GM15510 (cell line): ENCODE results near the gene VANGL2.

Experiments
- POLR2A ChIP-seq: IDR thresholded peaks from 3 replicates; pipeline ENCODE4 v1.6.1; 2011; ENCODE audit warnings: borderline replicate concordance; ENCODE audit not compliant: insufficient read length; ENCODE audit errors: extremely low read depth

The VANGL2 gene

DNA sequence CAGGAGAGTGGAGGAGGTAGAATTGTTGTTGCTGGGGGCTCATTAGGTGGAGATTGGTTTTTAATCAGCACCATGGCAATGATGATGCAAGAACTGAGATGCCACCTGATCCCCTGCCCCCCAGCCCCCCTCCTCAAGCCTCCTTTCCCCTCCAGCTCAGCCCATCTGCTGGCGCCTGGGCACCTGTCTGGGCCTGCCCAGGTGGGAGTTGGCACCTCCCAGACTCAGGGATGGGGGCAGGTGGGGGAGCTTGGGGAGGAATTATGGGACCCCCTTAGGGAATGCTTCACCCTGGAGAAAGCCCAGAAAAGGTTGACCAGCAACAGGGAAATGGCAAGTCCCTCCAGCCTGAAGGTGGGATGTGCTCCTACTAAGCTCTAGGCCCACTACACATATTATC, 35.0 kb upstream of the VANGL2 start:
- TF ChIP-seq POLR2A, result no peak

DNA sequence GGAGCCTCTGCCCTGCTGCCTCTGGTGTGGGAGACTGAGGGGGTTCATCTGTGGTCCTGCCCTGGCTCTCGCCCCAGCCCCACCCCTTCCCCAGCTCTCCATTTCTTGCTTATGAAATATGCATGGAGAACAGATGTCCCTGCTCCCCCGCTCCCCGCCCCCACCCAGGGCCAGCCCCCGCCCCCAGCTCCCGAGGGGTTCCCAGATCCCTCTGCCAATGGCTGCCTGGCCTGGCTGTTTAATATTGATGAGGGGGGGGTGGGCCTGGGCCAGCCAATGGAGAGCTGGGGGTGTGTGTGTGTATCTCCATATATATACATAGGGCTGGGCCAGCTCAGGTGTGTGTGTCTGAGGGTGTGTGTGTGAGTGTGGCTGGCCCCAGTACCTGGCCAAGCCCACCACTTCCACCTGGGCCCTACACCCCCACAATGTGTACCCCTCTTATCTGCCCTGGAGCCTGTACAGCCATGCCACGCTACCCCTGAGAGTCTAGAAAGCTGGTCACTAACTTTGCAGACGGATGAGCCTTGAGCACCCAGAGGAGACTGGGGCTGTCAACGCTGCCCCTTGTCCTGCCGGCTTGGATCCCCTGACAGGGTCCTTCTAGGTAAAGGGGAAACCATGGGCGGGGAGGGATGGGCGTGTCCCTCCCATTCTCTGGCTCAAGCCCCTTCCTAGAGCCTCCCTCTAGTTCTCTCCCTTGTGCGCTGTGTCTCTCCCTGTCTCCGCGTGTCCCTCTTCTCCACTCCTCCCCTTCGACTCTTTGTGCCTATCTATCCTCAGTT, 33.4 kb upstream of the VANGL2 start, which contains the start of gene NHLH1:
TSS of gene NHLH1 (plus strand) at position 341 of the 785 bp plus-strand sequence. CDS start 3,661 bp downstream, outside the sequence.
- TF ChIP-seq POLR2A, result no peak

DNA sequence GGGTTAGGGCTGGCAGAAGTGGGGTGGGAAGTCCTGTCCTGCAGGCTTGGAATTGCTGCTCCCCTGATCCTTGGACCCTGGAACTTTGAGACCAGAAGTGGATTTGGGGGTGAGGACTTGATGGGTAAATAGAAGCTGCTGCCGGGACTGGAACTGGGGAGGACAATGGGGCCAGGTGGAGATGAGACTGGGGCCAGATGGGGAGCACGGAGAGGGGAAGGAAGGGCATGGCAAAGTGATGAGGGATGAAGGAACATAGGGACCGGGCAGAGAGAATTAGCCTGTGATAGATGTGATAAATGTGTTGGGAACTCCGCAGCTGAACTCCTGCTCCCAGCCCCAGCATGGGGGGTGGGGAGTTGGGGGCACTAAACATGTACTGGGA, 32.9 kb upstream of the VANGL2 start:
- no peak for TF ChIP-seq POLR2A

DNA sequence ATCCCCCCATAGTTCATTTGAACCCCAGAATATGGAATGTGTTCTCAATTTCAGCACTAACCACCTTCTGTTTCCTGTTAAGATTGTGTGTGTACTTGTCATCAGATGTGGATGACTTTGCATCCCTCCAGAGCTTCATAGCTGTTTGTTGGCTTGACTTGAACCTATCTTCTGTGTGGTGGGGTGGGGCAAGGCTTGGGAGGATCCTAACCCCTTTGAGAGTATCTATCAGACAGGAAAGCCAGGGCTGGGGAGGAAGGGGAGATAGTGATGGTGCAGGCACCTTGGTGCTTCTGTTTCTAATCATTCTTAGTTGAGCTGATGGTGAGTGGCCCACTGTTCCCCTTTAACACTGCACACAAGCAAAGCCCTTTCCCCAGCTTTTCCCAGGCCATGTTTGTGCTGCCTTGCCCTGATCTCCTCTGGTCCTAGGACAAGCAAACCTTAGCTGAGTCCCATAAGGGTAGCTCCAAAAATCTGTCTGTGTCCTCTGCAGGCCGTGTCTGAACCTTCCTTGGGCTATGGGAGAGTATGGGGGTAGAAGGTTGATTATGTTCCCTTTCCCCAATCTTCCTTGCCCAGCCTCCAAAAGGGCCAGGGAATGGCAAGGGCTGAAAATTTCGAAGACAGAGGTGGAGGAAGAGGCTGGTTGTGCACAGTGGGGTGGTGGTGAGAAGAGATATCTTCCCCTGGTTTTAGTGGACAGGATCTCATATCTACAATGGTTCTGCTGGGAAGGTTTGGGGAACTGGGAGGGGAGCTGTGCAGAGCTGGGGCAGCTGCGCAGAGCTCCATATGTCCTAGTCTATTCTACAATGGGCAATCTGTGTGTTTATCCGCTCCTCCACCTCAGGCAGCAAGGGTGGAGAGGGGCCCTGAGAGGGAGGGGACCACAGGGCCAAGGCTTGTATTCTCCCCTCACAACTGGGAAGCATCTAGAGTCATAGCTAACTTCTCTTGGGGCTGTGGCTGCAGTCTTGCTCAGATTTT, 32.1 kb upstream of the VANGL2 start:
- no peak for TF ChIP-seq POLR2A

DNA sequence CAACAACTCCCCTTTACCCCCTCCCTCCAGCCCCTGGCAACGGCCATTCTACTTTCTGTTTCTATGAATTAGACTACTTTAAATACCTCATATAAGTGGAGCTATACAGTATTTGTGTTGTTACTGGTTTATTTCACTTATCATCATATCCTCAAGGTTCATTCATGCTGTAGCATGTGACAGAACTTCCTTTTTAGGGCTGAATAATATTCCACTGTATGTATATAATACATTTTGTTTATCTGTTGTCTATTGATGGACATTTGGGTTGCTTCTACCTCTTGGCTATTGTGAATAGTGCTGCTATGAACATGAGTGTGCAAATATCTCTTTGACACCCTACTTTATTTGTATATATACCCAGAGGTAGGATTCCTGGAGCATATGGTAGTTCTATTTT, 31.3 kb upstream of the VANGL2 start:
- no peak for TF ChIP-seq POLR2A

DNA sequence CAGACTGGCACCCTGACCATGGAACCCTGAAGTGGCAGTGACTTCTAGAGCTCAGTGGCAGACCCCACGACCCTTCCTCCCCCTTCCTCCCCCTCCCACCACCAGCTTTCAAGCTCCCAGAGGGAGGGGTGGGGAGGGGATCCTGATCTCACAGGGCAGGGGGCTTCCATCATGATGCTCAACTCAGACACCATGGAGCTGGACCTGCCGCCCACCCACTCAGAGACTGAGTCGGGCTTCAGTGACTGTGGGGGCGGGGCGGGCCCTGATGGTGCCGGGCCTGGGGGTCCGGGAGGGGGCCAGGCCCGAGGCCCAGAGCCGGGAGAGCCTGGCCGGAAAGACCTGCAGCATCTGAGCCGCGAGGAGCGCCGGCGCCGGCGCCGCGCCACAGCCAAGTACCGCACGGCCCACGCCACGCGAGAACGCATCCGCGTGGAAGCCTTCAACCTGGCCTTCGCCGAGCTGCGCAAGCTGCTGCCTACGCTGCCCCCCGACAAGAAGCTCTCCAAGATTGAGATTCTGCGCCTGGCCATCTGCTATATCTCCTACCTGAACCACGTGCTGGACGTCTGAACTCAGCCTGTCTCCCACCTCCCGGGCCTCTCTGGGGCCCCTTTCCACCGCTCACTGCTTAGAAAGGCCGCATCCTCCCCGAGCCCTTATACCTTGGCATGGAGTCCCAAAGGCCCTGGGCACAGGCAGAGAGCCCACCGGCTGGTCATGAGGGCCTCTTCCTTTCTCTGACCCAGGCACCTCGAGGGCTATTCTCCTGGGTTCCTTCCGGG, 29.6 kb upstream of the VANGL2 start:
- no peak for TF ChIP-seq POLR2A

DNA sequence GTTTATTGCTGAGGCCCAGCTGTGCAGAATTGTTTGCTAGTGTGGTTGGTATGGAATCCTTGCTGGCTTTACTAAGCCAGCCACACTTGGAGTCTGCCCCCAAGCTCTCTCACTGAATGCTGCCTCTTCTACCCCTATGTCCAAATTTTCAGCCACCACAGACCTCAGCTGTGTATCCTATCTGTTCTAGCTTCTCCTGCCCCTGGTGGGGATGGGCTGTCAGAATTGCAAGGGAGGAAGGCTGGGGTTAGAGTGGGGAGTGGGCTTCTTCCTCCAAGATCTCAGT, 29.1 kb upstream of the VANGL2 start:
- TF ChIP-seq POLR2A, result no peak

DNA sequence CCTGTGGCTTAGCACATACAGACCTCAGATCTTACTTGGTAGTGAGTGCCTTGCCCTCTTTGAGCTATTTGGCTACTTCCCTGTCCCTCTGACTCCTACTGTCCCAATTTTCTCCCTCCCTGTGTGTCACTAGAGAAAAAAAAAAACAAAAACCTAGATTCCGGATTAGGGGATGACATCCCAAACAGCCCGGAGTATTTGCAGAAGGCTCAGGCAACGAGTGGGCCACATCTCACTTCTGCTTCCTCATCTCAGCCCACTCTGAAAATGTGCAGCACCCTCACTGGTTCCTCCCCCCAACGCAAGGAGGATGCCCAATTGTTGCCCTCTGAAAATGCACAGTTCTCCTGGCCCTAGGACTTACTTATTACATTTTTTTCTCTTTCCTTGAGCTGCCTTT, 28.6 kb upstream of the VANGL2 start:
- TF ChIP-seq POLR2A, result no peak

DNA sequence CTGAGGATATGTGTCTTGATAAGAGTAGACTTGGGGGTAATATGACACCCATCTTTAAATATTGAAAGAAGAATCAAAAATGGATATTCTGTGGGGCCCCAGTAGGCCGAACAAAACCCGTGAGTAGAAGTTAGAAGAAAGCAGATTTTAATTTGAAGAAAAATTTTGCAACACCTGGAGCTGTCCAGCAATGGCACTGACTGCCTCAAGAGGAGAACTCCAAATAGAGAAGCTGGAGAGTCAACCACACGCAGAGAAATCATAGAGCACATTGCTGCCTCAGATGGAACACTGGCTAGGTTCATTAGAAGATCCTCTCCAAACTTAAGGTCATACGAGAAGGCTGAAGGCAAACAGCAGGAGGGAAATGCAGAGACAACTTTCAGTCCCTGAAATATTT, 26.7 kb upstream of the VANGL2 start:
- TF ChIP-seq POLR2A, result no peak

DNA sequence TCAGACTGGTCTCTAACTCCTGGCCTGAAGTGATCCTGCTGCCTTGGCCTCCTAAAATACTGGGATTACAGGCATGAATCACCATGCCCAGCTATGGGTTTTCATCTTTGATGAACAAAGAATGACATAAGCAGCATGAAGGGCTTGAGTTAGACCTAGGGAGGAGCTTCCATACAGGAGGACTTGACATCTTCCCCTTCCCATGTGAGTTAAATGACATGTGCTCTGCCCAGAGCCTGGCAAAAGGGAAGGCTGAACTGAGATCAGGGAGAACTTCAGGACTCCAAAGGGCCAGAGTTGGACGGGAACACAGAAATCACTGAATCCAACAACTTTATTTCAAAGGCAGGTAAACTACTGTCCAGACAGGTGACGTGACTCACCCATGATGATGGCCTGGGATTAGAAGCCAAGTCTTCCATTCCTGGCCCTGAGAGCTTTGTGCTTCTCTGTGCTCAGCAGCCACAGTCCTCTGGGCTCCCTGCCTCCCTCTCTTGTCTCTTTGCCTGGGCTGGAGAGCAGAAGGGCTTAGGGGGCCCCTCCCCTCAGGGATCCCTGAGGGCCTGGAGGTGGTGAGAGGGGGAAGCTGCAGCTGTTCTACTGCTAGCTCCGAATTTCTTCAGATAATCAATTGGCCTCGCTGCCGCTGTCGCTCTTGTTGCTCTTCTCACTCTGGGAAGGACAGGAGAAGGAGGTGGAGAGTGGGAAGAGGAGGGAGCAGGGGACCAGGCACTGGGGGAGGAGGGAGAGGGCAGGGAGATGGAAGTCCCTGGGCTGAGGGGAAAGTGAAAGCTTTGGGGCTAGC, 25.9 kb upstream of the VANGL2 start:
- TF ChIP-seq POLR2A, result no peak

DNA sequence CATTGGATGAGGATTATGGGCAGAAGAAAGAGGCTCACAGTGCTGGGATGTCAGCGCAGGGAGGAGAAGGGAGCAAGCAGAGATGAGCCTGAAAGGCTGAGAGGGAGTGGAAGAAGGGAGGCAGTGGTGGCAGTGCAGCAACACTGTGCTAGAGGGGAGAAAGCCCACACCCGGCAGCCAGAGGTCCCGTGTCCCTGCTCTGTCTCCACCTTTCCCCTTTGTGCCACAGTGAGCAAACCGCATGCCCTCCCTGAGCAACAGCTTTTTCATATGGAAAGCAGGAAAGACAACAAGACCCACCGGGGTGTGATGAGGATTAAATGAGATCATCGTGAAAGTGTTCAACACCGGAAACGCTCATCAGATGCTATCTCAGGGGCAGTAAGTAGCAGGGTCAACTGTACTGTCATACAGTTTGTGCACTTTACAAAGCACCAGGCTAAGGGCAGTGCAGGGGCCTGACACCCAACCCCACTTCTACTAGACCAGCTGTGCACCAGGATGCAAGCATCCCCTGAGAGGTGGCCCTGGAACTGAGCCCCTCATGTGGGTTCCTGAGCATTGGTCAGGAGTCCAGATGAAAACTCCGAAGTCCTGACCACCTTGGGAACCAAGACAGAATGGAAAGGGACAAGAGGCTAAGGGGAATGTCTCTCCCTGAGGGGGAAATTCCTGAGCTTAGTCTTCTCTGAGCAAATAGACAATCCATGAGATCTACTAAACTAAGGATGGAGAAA, 24.4 kb upstream of the VANGL2 start:
- no peak for TF ChIP-seq POLR2A

DNA sequence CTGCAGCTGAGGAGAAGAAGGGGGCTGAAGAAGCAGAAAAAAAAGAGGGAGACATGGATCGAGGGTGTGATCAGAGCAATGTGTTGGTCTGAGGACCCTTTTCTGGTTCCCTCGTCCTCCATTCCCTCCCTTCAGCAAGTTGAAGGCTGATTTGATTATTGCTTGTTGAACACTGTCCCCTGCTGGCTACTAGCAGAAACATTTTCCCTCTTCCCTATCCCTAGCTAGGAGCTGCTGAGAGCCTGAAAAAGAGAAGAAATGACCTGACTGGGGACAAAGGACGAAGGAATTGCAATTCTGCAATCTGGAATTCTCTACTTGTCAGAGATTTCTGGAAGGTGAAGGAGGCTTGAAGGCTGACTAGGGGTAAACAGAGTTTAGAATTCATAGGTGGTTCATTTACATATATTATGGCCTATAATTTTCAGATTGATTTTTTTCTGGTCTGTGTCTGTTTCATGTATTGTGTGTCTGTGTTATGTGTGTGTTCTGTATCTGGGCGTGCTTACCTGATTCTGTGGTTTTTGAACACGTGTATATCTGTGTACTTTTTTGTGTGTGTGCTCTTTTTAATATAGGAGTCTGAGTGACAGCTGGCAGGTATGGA, 23.7 kb upstream of the VANGL2 start:
- TF ChIP-seq POLR2A, result no peak

DNA sequence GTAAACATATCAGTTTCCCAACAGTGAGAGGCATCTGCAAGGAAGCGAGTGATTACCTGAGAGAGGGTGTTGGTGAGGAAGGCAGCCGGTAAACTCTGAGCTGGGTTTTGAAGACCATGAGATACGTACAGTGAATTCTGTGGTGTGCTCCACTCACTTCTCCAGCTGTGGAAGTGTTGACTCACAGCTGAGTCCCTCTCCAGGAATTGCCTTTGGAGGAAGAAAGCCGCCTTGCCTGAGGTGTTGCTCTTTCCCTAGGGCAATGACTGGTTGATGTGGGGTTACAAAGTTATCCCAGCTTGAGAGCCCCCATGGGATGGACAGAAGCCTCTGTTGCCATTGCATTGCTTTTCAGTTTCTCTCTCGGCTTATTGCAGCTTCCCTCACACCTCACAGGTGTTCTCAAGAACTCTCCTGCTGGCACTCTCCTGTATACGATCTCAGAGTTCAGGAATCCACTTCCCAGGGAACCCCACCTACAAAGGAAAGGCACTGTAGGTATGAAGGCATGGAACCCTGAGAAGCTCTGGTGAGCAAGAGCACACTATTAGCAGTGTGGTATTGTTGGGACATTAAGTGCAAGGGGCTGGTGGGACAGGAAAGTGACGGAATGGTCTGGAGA, 22.7 kb upstream of the VANGL2 start:
- no peak for TF ChIP-seq POLR2A
